HG03064 (cell line): ENCODE data around the gene ARIH1.
"Not testable (repeated sequence)": the region's sequence is repeated elsewhere in the genome, so short reads cannot be mapped to it uniquely, and the experiment has no call there.

Experiments
- ATAC-seq: cut with Tn5 transposase; IDR thresholded peaks from one replicate; pipeline ENCODE4 v1.9.1; 2021; ENCODE audit warnings: low read depth; ENCODE audit not compliant: unreplicated experiment

The ARIH1 gene

DNA sequence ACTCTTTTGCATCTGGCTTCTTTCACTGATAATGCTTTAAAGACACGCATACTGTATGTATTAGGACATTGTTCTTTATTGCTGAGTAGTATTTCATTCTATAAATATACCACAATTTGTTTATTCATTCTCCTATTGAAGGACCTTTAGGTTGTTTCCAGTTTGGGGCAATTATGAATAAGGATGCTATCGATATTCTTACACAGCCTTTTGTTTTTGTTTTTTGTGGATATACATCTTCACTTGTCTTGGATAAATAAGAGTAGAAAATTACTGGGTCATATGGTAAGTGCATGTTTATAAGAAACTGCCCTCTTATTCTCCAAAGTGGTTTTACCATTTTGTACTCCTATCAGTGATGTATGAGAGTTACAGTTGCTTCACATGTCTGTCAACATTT lies 118.5 kb downstream of the ARIH1 start:
- ATAC-seq, result no peak

DNA sequence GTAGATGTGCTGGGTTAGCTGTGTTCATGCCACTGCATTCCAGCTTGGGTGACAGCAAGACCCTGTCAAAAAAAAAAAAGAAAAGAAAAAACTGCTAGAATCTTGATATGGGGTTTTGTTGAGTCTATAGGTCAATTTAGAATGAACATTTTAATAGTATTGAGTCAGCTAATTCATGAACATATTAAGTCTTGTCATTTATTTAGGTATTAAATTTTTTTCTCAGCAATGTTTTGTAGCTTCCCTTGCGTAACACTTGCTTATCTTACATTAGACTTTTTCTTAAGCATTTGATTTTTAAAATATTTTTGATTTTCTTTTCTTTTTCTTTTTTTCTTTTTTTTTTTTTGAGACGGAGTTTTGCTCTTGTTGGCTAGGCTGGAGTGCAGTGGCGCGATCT lies 119.7 kb downstream of the ARIH1 start:
- no peak for ATAC-seq

DNA sequence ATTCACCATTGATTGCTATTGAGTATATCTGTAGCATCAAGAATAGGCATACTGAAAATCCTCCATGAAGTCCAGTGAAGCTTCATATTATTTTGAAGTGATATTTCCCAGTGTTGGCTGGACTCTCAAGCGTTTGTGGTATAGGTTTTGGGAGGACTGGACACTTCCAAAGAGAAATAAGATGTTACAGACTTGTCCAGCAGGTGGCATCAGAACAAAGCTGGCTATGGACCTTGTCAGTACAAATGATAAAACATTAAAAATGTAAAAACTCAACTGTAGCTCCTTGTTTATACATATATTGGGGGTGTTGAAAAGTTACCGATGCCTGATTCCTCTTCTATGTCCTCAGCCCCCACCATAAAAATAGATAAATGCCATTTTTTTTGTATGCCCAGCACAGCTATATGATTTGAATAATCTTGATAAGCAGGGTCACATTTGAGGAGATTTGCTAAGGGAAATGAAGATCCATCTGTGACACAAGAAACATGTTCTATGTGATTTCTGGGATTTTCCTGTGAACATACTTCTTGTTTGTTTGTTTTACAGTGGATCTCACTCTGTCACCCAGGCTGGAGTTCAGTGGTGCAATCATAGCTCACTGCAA lies 125.8 kb downstream of the ARIH1 start:
- no peak for ATAC-seq

DNA sequence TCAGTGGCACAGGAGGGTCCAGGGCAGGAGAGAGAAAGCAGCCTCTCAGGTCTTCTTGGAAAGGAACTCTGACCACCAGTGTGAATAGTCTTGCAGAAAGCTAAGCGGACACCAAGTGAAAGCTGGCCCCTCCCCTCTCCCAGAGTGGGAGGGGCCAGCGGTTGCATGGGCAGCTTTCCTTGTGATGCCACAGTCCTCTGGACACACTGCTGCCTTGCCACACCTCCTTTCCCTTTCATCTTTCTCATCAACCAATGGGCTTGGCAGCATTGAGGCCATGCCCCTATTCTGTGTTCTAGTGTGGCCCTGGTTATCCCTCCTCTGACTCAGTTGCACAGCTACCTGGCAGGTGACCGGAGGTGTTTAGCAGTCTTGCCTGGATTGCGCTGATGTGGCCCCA lies 130.7 kb downstream of the ARIH1 start:
- ATAC-seq, result no peak

DNA sequence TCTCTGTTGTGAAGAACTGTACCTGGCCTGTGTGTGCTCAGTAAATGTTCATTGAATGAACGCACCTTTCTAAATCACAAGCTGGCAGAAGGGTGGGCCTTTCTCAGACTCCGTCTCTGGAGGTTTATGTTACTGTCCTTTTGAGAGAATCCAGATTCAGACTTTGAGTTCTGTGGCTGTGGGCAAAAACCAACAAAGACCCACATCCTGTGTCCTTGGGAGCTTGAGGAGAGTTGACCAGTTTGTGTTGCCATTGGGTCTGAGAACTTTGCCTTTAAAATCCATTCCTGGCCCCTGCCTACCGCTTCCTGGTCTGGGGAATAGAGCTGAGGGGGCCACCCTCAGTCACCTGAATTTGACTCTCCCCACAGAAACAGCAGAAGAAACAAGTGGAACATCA lies 134.0 kb downstream of the ARIH1 start:
- ATAC-seq, result not testable (repeated sequence)

DNA sequence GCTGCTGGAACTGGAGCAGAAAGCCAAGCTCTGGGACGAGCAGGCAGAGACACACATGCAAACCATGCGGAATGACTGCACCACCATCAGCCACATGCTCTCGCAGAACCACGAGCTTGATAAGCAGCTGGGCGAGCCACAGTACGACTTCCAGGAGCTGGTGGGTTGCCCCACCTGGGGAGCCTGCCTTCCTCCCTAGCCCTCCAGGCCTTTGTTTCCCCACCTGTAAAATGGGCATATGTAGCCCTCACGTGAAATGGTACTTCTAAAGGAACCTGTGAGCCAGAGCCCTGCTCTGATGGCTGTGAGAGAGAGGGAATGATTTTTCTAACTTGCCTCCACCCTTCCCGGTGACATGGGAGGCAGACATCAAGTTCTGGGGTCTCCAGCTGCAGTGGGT lies 135.7 kb downstream of the ARIH1 start:
- no peak for ATAC-seq

DNA sequence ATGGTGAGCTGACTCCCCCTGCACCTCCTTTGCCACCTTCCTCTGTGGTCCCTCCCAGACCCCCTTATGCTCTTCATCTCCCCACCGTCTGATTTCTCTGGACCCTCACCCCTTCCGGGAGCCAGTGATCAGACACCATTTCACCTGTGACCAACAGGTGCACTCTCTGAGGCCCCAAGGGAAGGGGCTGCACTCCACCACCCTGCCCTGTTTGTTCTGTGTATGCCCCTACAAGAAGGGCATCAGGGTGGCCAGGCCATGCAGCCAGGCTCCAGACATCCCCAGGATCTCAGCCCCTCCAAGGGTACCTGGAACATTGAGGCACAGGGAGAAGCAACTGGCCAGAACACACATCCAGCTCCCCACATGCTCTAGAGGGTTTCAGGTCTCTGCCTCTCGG lies 138.2 kb downstream of the ARIH1 start:
- not testable (repeated sequence) for ATAC-seq

DNA sequence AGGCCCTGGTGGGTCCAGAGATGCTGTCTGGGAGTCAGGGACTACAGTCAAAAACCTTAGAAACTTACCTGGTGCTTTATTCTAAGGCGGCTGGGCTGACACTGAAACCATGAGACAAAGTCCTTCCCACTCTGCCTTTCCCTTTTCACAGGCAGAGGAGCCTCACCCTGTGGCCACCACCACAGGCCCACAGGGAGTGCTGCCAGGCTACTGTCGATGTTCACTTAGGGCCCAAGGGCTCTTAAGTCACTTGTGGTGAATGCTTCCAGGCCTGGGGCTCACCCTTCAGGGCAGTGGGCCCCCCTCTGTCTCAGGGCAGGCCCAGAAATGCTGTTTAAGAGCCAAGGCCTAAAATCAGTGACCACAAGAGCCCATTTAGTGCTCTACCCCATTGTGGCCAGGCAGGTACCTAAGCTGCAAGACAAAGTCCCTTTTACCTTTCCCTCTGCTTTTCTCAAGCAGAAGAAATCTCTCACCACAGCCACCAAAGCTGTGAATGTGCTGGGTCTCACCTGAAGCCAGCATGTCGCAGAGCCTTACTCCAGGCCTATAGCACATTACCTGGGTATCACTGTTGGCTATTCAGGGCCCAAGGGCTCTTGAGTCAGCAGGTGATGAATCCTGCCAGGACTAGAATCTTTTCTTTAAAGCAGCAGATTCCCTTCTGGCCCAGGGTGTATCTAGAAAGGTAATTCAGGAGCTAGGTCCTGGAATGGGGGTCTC lies 140.8 kb downstream of the ARIH1 start:
- ATAC-seq, result no peak

DNA sequence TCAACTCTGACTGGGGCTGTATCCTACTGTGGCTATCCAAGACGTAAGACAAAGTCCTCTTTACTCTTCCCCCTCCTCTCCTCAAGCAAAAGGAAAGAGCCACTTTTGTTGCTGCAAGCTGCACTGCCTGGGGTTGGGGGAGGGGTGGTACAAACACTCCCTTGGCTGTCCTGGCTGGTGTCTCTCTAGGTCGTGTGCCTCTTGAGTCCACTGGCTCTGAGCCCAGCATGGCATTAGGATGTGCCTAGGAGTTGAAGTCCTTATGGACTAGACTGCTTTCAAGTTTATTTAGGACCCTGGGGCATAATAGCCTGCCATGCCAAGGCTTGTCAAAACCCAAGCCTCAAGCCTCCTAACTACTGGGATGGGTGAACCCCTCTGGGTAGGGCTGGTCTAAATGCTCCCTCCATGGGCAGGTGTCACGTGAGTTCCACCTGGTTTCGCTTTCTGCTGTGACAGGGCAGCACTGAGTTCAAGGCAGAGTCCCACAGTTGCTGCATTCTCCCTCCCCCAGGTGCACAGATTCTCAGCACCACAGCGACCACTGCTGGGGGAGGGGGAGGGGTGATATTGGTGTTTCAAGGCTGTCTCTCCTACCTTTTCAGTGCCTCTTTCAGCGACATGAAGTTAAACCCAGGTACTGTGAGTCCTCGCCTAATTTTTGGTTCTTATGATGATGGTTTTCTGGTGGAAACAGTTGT lies 141.6 kb downstream of the ARIH1 start:
- not testable (repeated sequence) for ATAC-seq

- no peak for ATAC-seq
These were observed 142.5 kb downstream of the ARIH1 start for GRCh38 chr15:72616491-72617210.

DNA sequence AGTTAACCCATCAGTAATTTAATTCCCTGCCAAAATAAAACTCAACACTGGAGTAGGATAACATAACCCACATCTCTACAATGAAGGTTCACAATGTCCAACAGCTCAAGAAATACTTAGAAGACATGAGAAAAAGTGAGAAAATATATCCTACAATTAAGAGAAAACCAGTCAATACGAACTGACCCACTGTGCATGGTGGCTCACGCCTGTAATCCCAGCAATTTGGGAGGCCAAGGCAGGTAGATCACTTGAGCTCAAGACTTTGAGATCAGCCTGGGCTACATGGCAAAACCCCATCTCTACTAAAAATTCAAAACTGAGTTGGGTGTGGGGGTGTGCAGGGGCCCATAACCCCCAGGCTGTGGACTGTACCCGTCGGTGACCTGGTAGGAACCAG lies 149.7 kb downstream of the ARIH1 start:
- not testable (repeated sequence) for ATAC-seq

DNA sequence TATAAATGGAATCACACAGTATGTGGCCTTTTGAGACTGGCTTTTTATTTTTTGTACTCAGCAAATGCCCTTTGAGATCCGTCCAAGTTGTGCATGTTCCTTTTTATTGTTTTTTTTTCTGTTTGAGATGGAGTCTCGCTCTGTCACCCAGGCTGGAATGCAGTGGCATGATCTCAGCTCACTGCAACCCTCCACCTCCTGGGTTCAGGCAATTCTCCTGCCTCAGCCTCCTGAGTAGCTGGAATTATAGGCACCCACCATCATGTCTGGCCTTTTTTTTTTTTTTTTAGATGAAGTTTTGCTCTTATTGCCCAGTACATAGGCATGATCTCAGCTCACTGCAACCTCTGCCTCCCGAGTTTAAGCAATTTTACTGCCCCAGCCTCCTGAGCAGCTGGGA lies 152.0 kb downstream of the ARIH1 start:
- not testable (repeated sequence) for ATAC-seq

DNA sequence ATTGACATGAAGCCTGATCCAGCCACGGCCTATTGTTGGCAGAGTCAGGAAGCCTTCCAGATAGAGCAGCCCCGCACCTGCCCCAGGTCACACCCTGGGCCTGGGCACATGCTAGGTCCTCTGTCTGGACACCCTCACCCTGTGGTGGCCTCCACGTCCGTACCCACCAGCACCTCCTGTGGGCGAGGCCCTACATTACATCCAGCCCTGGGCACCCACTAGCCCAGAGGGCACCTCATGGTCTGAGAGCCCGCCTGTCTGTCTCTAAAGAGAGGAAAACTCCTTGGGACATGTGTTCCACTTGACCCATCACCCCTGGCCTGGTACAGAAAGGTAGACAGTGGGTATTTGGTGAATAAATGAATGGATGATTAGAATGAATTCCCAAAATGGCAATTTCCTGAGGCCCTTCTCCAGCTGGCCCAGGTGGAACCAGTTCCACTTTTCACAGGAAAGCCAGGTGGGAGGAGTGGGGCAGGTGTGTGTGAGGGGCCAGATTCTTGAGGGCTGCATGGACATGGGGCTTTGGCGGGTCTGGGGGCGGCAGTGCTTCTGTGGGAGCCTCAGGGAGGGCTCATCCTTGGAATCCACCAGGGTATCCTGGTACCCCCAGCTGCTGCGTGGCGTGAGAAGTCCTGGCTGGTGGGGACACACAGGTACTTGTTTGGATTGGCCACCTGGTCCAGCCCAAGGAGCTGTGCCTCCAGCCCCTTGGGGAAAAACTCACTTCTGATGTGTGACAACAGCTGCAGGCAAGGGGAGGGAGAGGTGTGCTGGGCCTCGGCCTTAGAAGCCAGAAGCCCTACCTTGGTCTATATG lies 154.3 kb downstream of the ARIH1 start:
- not testable (repeated sequence) for ATAC-seq

- not testable (repeated sequence) for ATAC-seq
These were observed 155.0 kb downstream of the ARIH1 start for GRCh38 chr15:72629068-72629570.

DNA sequence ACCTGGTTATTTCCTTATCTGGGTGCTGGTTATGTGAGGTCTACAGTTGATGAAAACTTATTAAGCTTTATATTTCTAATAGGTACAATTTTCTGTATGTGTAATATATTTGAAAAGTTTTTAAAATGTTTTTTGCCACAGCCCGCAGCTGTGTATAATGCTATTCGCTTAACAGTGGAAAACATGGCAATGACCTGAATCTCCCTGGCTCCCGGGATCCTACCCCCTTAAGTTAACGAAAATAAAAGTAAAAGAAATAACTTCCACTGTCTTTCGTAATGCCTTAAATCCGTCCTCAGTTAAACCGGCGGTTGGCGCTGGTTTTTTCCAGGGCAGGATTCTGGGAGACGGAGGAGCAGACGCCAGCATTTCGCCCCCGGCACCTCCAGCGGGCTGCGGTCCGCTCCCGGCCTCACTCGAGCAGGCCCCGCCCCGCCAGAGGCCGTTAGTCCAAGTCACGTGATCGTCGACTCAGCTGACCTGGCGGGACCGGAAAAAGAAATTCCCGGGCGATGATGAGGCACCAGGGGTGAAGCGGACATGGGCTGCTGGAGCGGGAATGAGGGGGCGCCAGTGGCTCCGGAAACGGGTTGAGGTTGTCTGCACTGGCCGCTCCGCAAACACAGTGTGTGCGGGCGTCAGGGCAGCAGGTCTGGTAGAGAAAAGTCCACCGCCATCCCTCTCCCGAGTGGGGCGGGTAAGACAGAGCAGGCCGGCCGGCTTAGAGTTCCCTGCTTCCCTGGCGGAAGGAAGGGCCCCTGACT lies 162.6 kb downstream of the ARIH1 start:
- ATAC-seq, result not testable (repeated sequence)

DNA sequence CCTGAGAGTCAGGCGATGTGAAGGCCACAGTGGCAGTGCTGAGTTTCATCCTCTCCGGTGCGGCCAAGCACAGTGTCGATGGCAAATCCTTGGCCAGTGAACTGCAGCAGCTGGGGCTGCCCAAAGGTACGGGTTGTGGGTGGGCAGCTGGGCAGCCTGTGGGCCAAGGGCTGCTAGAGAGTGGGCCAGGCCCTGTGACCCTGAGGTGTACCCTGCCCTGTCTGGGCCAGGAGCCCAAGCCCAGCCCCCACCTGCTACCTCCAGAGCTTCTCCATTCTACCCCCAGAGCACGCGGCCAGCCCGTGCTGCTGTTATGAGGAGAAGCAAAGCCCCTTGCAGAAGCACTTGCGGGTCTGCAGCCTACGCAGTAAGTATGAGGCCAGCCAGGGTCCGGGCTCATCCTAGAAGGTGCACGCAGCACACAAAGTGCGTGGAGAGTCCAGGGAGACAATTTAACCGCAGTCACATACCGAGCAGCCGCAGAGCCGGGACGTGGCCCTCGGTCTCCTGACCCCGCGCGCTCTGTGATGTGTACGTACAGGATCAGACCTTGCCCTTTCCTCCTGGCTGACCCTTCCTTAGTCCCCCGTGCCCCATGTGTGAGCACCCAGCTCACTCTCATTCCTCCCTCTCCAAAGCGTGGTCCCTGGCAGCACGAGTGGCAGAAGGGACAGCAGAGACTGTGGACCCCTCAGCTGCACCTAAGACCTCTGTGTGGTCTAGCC lies 165.8 kb downstream of the ARIH1 start:
- ATAC-seq, result not testable (repeated sequence)

GRCh38 chr15:72642271-72642670 lies 168.1 kb downstream of the ARIH1 start:
- not testable (repeated sequence) for ATAC-seq

GRCh38 chr15:72648631-72649253 lies 174.6 kb downstream of the ARIH1 start:
- ATAC-seq, result not testable (repeated sequence)
